Mucosa of stomach (tissue), 1 donor: ENCODE results near the gene SMARCB1.

Experiments
- H3K27me3 ChIP-seq: one replicate; pipeline ENCODE4 v1.7.0; 2013; ENCODE audit warnings: mild to moderate bottlenecking, low read length; ENCODE audit not compliant: control insufficient read depth, insufficient read depth
- H3K36me3 ChIP-seq: one replicate; pipeline ENCODE4 v1.7.0; 2013; ENCODE audit warnings: low read length; ENCODE audit not compliant: control insufficient read depth, insufficient read depth
- H3K4me1 ChIP-seq: one replicate; pipeline ENCODE4 v1.7.0; 2013; ENCODE audit warnings: mild to moderate bottlenecking, low read length; ENCODE audit not compliant: control insufficient read depth, insufficient read depth
- H3K4me3 ChIP-seq: one replicate; pipeline ENCODE4 v1.7.0; 2013; ENCODE audit warnings: low read length
- H3K9ac ChIP-seq: one replicate; pipeline ENCODE4 v1.7.0; 2013; ENCODE audit warnings: mild to moderate bottlenecking, low read length, moderate library complexity
- H3K9me3 ChIP-seq: one replicate; pipeline ENCODE4 v1.7.0; 2013; ENCODE audit warnings: mild to moderate bottlenecking, low read length, moderate library complexity; ENCODE audit not compliant: control insufficient read depth
- donor health status: Pancreatic carcinoma.

The SMARCB1 gene

GRCh38 chr22:23764899-23765881, 21.6 kb upstream of the SMARCB1 start:
- H3K4me1 ChIP-seq, result peaks cover 13% of the 10 kb centered on the region
- no peak overlapping the region for H3K9ac ChIP-seq
- no peaks in the 10 kb centered on the region for H3K9me3 ChIP-seq
- H3K27me3 ChIP-seq, result no peaks in the 10 kb centered on the region
- H3K36me3 ChIP-seq, result no peaks in the 10 kb centered on the region
- no peak overlapping the region for H3K4me3 ChIP-seq

- no peaks in the 10 kb centered on the region for H3K9me3 ChIP-seq
- peak overlapping the region; percentile 83 for H3K9ac ChIP-seq
- H3K4me1 ChIP-seq, result peaks cover 18% of the 10 kb centered on the region
- peak overlapping the region; percentile 50 for H3K4me3 ChIP-seq
- H3K27me3 ChIP-seq, result no peaks in the 10 kb centered on the region
- H3K36me3 ChIP-seq, result no peaks in the 10 kb centered on the region
These were observed 19.5 kb upstream of the SMARCB1 start for GRCh38 chr22:23767303-23767672.

- peaks cover under 1% of the 10 kb centered on the region for H3K27me3 ChIP-seq
- H3K9me3 ChIP-seq, result no peaks in the 10 kb centered on the region
- peaks cover 22% of the 10 kb centered on the region for H3K4me1 ChIP-seq
These were observed 18.9 kb upstream of the SMARCB1 start, which contains the start of gene CHCHD10 for GRCh38 chr22:23767673-23768548. CHCHD10 (minus strand) TSS chr22:23767972; CDS start chr22:23767874, 98 bp downstream.

GRCh38 chr22:23769321-23769965, 17.3 kb upstream of the SMARCB1 start:
- Histone ChIP-seq H3K27me3 (peaks cover 16% of the 10 kb centered on the region), H3K9ac (no peak overlapping the region), H3K36me3 (no peaks in the 10 kb centered on the region), H3K4me3 (no peak overlapping the region), H3K4me1 (peaks cover 33% of the 10 kb centered on the region), H3K9me3 (no peaks in the 10 kb centered on the region)

More at GRCh38 chr22:23767673-23768548, 18.9 kb upstream of the SMARCB1 start, which contains the start of gene CHCHD10:
- Histone ChIP-seq H3K4me3 (peak within 1 kb of the TSS; percentile 50), H3K36me3 (no peaks in the 10 kb centered on the region), H3K9ac (peak within 1 kb of the TSS; percentile 83)

GRCh38 chr22:23772315-23772648, 14.5 kb upstream of the SMARCB1 start:
- no peak overlapping the region for H3K4me3 ChIP-seq
- no peaks in the 10 kb centered on the region for H3K36me3 ChIP-seq
- H3K9ac ChIP-seq, result peak overlapping the region; percentile 15
- H3K9me3 ChIP-seq, result no peaks in the 10 kb centered on the region
- peaks cover 21% of the 10 kb centered on the region for H3K27me3 ChIP-seq
- H3K4me1 ChIP-seq, result peaks cover 32% of the 10 kb centered on the region

- peaks cover 21% of the 10 kb centered on the region for H3K27me3 ChIP-seq
- H3K4me3 ChIP-seq, result peak within 1 kb of the TSS; percentile 41
- peak within 1 kb of the TSS; percentile 15 for H3K9ac ChIP-seq
These were observed 13.9 kb upstream of the SMARCB1 start, which contains the start of gene MMP11 for GRCh38 chr22:23772649-23773473. MMP11 (plus strand) TSS chr22:23772849; CDS start chr22:23772871, 22 bp downstream.

GRCh38 chr22:23773483-23774113, 13.2 kb upstream of the SMARCB1 start:
- Histone ChIP-seq H3K4me1 (peaks cover 27% of the 10 kb centered on the region), H3K27me3 (peaks cover 21% of the 10 kb centered on the region), H3K36me3 (no peaks in the 10 kb centered on the region), H3K4me3 (peak overlapping the region; percentile 41), H3K9me3 (no peaks in the 10 kb centered on the region), H3K9ac (no peak overlapping the region)

More at GRCh38 chr22:23772649-23773473, 13.9 kb upstream of the SMARCB1 start, which contains the start of gene MMP11:
- Histone ChIP-seq H3K36me3 (no peaks in the 10 kb centered on the region), H3K4me1 (peaks cover 32% of the 10 kb centered on the region), H3K9me3 (no peaks in the 10 kb centered on the region)

- H3K4me1 ChIP-seq, result peaks cover 27% of the 10 kb centered on the region
- H3K36me3 ChIP-seq, result no peaks in the 10 kb centered on the region
- no peaks in the 10 kb centered on the region for H3K9me3 ChIP-seq
- no peak overlapping the region for H3K9ac ChIP-seq
- no peak overlapping the region for H3K4me3 ChIP-seq
- H3K27me3 ChIP-seq, result peaks cover 21% of the 10 kb centered on the region
These were observed 12.4 kb upstream of the SMARCB1 start for GRCh38 chr22:23774114-23774921.

GRCh38 chr22:23774922-23775436, 11.8 kb upstream of the SMARCB1 start:
- Histone ChIP-seq H3K9ac (no peak overlapping the region), H3K9me3 (no peaks in the 10 kb centered on the region), H3K4me1 (peaks cover 27% of the 10 kb centered on the region), H3K4me3 (no peak overlapping the region), H3K36me3 (no peaks in the 10 kb centered on the region), H3K27me3 (peaks cover 21% of the 10 kb centered on the region)

- Histone ChIP-seq H3K9ac (no peak overlapping the region), H3K27me3 (peaks cover 21% of the 10 kb centered on the region), H3K9me3 (no peaks in the 10 kb centered on the region), H3K36me3 (no peaks in the 10 kb centered on the region), H3K4me1 (peaks cover 27% of the 10 kb centered on the region), H3K4me3 (no peak overlapping the region)
These were observed 10.9 kb upstream of the SMARCB1 start for GRCh38 chr22:23775779-23776375.
